C1 segment of cervical spinal cord (tissue), 14 donors: ENCODE measurements around the gene NAV2.

Source experiments
- DNase-seq, 14 donors: peaks; one replicate each; lab custom pipeline; 2025; lab: John Stamatoyannopoulos, UW

The NAV2 gene

GRCh38 chr11:20015529-20016427, 303.1 kb downstream of the NAV2 start:
- DNase-seq = no peak

GRCh38 chr11:20016526-20016925, 303.9 kb downstream of the NAV2 start:
- no peak for DNase-seq

GRCh38 chr11:20017320-20017719, 304.7 kb downstream of the NAV2 start:
- no peak for DNase-seq

- DNase-seq = no peak
Measured at GRCh38 chr11:20020198-20020597, 307.6 kb downstream of the NAV2 start.

GRCh38 chr11:20020716-20021115, 308.1 kb downstream of the NAV2 start:
- DNase-seq = no peak

- DNase-seq = no peak
Measured at GRCh38 chr11:20021212-20021611, 308.6 kb downstream of the NAV2 start.

- DNase-seq = no peak
Measured at GRCh38 chr11:20021771-20022362, 309.2 kb downstream of the NAV2 start.

GRCh38 chr11:20022363-20023081, 309.9 kb downstream of the NAV2 start:
- no peak for DNase-seq

GRCh38 chr11:20023082-20023426, 310.4 kb downstream of the NAV2 start:
- no peak for DNase-seq

- no peak for DNase-seq
Measured at GRCh38 chr11:20024172-20024935, 311.7 kb downstream of the NAV2 start.

GRCh38 chr11:20025332-20025840, 312.7 kb downstream of the NAV2 start:
- DNase-seq = no peak

GRCh38 chr11:20026629-20027555, 314.3 kb downstream of the NAV2 start:
- no peak for DNase-seq

- DNase-seq = no peak
Measured at GRCh38 chr11:20027556-20028013, 314.9 kb downstream of the NAV2 start.

- no peak for DNase-seq
Measured at GRCh38 chr11:20029193-20029592, 316.6 kb downstream of the NAV2 start.

- no peak for DNase-seq
Measured at GRCh38 chr11:20030472-20030871, 317.8 kb downstream of the NAV2 start.

- DNase-seq = no peak
Measured at GRCh38 chr11:20031155-20032001, 318.7 kb downstream of the NAV2 start.

- DNase-seq = no peak
Measured at GRCh38 chr11:20032127-20032526, 319.5 kb downstream of the NAV2 start.

GRCh38 chr11:20032577-20033260, 320.1 kb downstream of the NAV2 start:
- DNase-seq = no peak

GRCh38 chr11:20033806-20034205, 321.2 kb downstream of the NAV2 start:
- no peak for DNase-seq
